H1 (cell line): Measurements from ENCODE around the gene MGST2. TPM values are rescaled to one million over a fixed set of nuclear protein-coding genes. Genes with fewer than 3 reads are reported as not detected.

Experiments
- CTCF ChIA-PET: fragments of 300-600 bp; sonication (Branson Sonifier 250); formaldehyde crosslinking; loops from one replicate; lab custom pipeline; 2021; ENCODE audit not compliant: partially characterized antibody; lab: Charles Lee
- POLR2A ChIA-PET: fragments of 300-600 bp; sonication (Branson Sonifier 250); formaldehyde crosslinking; loops from one replicate; lab custom pipeline; 2021; ENCODE audit warnings: inconsistent platforms; ENCODE audit not compliant: partially characterized antibody; lab: Charles Lee
- DNase-seq, 2 experiments: peaks; one replicate each; pipeline versions ENCODE4 v3.0.0 to v3.0.0-alpha.2; 2010 to 2022; ENCODE audit warnings: low spot score in 2 of 2, low read depth in 1 of 2, mixed read lengths in 1 of 2
- FAIRE-seq: peaks from 2 replicates; lab custom pipeline; 2011; peaks lifted over from hg19 to GRCh38; lab: Jason Lieb, UNC
- H2AFZ ChIP-seq: 2 replicates; pipeline ENCODE4 v1.8.1; 2012; ENCODE audit warnings: low read length, inconsistent platforms
- H2AK5ac ChIP-seq: 2 replicates; pipeline ENCODE4 v1.6.1; 2013; ENCODE audit warnings: low read depth, low read length
- H2BK120ac ChIP-seq: replicated peaks from 2 replicates; pipeline ENCODE3; 2013; ENCODE audit warnings: low read depth, low read length, inconsistent platforms
- H2BK12ac ChIP-seq: 2 replicates; pipeline ENCODE4 v1.6.1; 2013; ENCODE audit warnings: low read depth, low read length
- H2BK15ac ChIP-seq: 2 replicates; pipeline ENCODE4 v1.6.1; 2013; ENCODE audit warnings: low read length
- H2BK20ac ChIP-seq: 2 replicates; pipeline ENCODE4 v1.6.1; 2013; ENCODE audit warnings: low read length
- H2BK5ac ChIP-seq: 2 replicates; pipeline ENCODE4 v1.6.1; 2013; ENCODE audit warnings: low read depth, low read length
- H3K14ac ChIP-seq: 2 replicates; pipeline ENCODE4 v1.6.1; 2013; ENCODE audit warnings: inconsistent platforms; ENCODE audit not compliant: insufficient read length
- H3K18ac ChIP-seq: 2 replicates; pipeline ENCODE4 v1.6.1; 2013; ENCODE audit warnings: low read length; ENCODE audit errors: extremely low read depth
- H3K23ac ChIP-seq: 2 replicates; pipeline ENCODE4 v1.6.1; 2013; ENCODE audit warnings: inconsistent platforms; ENCODE audit not compliant: insufficient read length
- H3K23me2 ChIP-seq: 2 replicates; pipeline ENCODE4 v1.6.1; 2013; ENCODE audit warnings: low read depth, low read length
- H3K27ac ChIP-seq: 2 replicates; pipeline ENCODE4 v1.6.1; 2011; ENCODE audit warnings: low read depth, low read length, inconsistent platforms
- H3K27me3 ChIP-seq, 4 experiments: replicated peaks in 1 of 4; 1 replicate in 1 of 4; 2 replicates in 3 of 4; pipeline versions ENCODE4 v1.6.1 to v1.8.1; 2011 to 2013; ENCODE audit warnings: low read length in 3 of 4, mild to moderate bottlenecking in 3 of 4, inconsistent platforms in 2 of 4, mixed read lengths in 2 of 4, moderate library complexity in 1 of 4; ENCODE audit not compliant: control insufficient read depth in 3 of 4, insufficient read depth in 3 of 4; ENCODE audit errors: extremely low read depth in 1 of 4
- H3K36me3 ChIP-seq, 4 experiments: 2 replicates each; pipeline versions ENCODE4 v1.6.1 to v1.8.1; 2011 to 2013; ENCODE audit warnings: mild to moderate bottlenecking in 4 of 4, low read length in 3 of 4, moderate library complexity in 2 of 4, control low read depth in 1 of 4, inconsistent platforms in 1 of 4; ENCODE audit not compliant: insufficient read depth in 4 of 4, control insufficient read depth in 2 of 4
- H3K4ac ChIP-seq: replicated peaks from 2 replicates; pipeline ENCODE3; 2013; ENCODE audit warnings: low read length, low read depth, mixed read lengths, inconsistent platforms; ENCODE audit not compliant: insufficient read length
- H3K4me1 ChIP-seq, 4 experiments: replicated peaks in 1 of 4; 1 replicate in 1 of 4; 2 replicates in 3 of 4; pipeline versions ENCODE4 v1.6.1 to v1.8.1; 2011 to 2013; ENCODE audit warnings: low read length in 3 of 4, inconsistent platforms in 2 of 4, mixed read lengths in 1 of 4; ENCODE audit not compliant: insufficient read depth in 4 of 4, control insufficient read depth in 3 of 4
- H3K4me2 ChIP-seq, 2 experiments: 2 replicates each; pipeline versions ENCODE4 v1.6.1 to v1.8.1; 2011 to 2013; ENCODE audit warnings: low read depth in 2 of 2, low read length in 2 of 2, control low read depth in 1 of 2, inconsistent platforms in 1 of 2, mild to moderate bottlenecking in 1 of 2; ENCODE audit not compliant: insufficient read depth in 1 of 2
- H3K4me3 ChIP-seq, 4 experiments: fragments of 200-600, 300-600 bp in 1 of 4; sonication (generic), shearing (Covaris generic), sonication (Bioruptor Twin) in 1 of 4; 2 replicates each; pipeline versions ENCODE4 v1.5.1 to v1.8.1; 2011 to 2016; ENCODE audit warnings: low read length in 4 of 4, low read depth in 3 of 4, control low read depth in 2 of 4, inconsistent platforms in 2 of 4, mild to moderate bottlenecking in 2 of 4, mixed read lengths in 1 of 4, moderate library complexity in 1 of 4; ENCODE audit not compliant: insufficient read depth in 2 of 4; ENCODE audit errors: extremely low read depth in 1 of 4
- H3K56ac ChIP-seq: replicated peaks from 2 replicates; pipeline ENCODE3; 2013; ENCODE audit warnings: low read depth, mild to moderate bottlenecking, mixed read lengths, low read length, inconsistent platforms; ENCODE audit not compliant: insufficient read length
- H3K79me1 ChIP-seq: 2 replicates; pipeline ENCODE4 v1.6.1; 2013; ENCODE audit warnings: low read depth, low read length, control low read depth
- H3K79me2 ChIP-seq, 2 experiments: 2 replicates each; pipeline versions ENCODE4 v1.6.1 to v1.8.1; 2012 to 2013; ENCODE audit warnings: low read length in 2 of 2, mild to moderate bottlenecking in 2 of 2, inconsistent platforms in 1 of 2; ENCODE audit not compliant: insufficient read depth in 2 of 2, control insufficient read depth in 1 of 2
- H3K9ac ChIP-seq, 4 experiments: replicated peaks in 1 of 4; 1 replicate in 1 of 4; 2 replicates in 3 of 4; pipeline versions ENCODE4 v1.6.1 to v1.8.1; 2011 to 2013; ENCODE audit warnings: low read depth in 3 of 4, low read length in 3 of 4, control low read depth in 2 of 4, mild to moderate bottlenecking in 2 of 4, moderate library complexity in 2 of 4, inconsistent platforms in 1 of 4; ENCODE audit errors: extremely low read depth in 1 of 4
- H3K9me3 ChIP-seq, 2 experiments: 2 replicates each; pipeline versions ENCODE4 v1.6.1 to v1.8.1; 2012 to 2013; ENCODE audit warnings: mild to moderate bottlenecking in 2 of 2, moderate library complexity in 2 of 2, control low read depth in 1 of 2, inconsistent platforms in 1 of 2, low read depth in 1 of 2, low read length in 1 of 2, mixed read lengths in 1 of 2; ENCODE audit not compliant: insufficient read depth in 2 of 2
- H4K20me1 ChIP-seq, 2 experiments: replicated peaks in 1 of 2; 2 replicates each; pipeline versions ENCODE3 to v1.8.1; 2011 to 2013; ENCODE audit warnings: inconsistent platforms in 2 of 2, low read length in 2 of 2, mild to moderate bottlenecking in 1 of 2; ENCODE audit not compliant: insufficient read depth in 2 of 2, control insufficient read depth in 1 of 2
- H4K5ac ChIP-seq: 2 replicates; pipeline ENCODE4 v1.6.1; 2013; ENCODE audit warnings: low read length, low read depth, mixed read lengths, inconsistent platforms; ENCODE audit not compliant: insufficient read length
- H4K8ac ChIP-seq: 2 replicates; pipeline ENCODE4 v1.8.0; 2013; ENCODE audit warnings: mild to moderate bottlenecking, moderate library complexity, low read length, inconsistent platforms; ENCODE audit not compliant: insufficient read depth; ENCODE audit errors: extremely low read depth
- H4K91ac ChIP-seq: replicated peaks from 2 replicates; pipeline ENCODE3; 2013; ENCODE audit warnings: low read length, mixed read lengths, inconsistent platforms; ENCODE audit not compliant: insufficient read length
- BACH1 ChIP-seq: IDR thresholded peaks from 2 replicates; pipeline ENCODE4 v1.6.1; 2012; ENCODE audit warnings: low read length, improper control_type of control experiment
- KDM4A ChIP-seq: IDR thresholded peaks from one replicate; pipeline ENCODE4 v1.7.1; 2012; ENCODE audit warnings: low read depth, mild to moderate bottlenecking, moderate library complexity, low read length, inconsistent platforms; ENCODE audit not compliant: severe bottlenecking
- SRF ChIP-seq: IDR thresholded peaks from 2 replicates; pipeline ENCODE4 v1.6.1; 2011; ENCODE audit warnings: mild to moderate bottlenecking, low read depth, low read length, moderate library complexity
- WGBS, 2 experiments: shearing (Covaris generic) in 1 of 2; methylation state at CpG; one replicate each; pipeline versions ENCODE4 v1.1.6 to v1.1.7; 2013 to 2015; ENCODE audit warnings: low lambda C conversion rate in 2 of 2, mixed read lengths in 2 of 2, inconsistent platforms in 1 of 2, low coverage in 1 of 2, missing lambda C conversion rate in 1 of 2; ENCODE audit not compliant: insufficient replicate concordance in 2 of 2, insufficient coverage in 1 of 2, insufficient read length in 1 of 2; ENCODE audit errors: extremely low coverage in 1 of 2, missing lambda C conversion rate in 1 of 2; 5-methylcytosine and 5-hydroxymethylcytosine counted together
- polyA plus RNA-seq, 7 experiments: library from polyadenylated mRNA; depleted of rRNA in 3 of 7; stranded (reverse) in 5 of 7; unstranded in 2 of 7; fragments of >200 nt in 5 of 7; fragments of 200-250 nt in 2 of 7; gene quantifications; 1 replicate in 5 of 7; 2 replicates in 1 of 7; 4 replicates in 1 of 7; pipeline versions ENCODE4 v1.2.1 to v1.2.3, GENCODE V29; 2011 to 2013; ENCODE audit warnings: missing spikeins in 2 of 7, mixed read lengths in 2 of 7
- total RNA-seq: library from RNA; stranded (reverse); fragmentation: NEBNext Ultra II Directional; extraction: Animal tissue kit (Norgen Biotek cat#: 25700); gene quantifications from 2 replicates; pipeline ENCODE4 v1.2.1, GENCODE V29; 2021

Gene MGST2
- total and polyA plus RNA-seq, 2 of the 8 experiments (the other 6 are each of a cell fraction or from before 2014, with no cell fraction given): 8.0 to 13.6 TPM

DNA sequence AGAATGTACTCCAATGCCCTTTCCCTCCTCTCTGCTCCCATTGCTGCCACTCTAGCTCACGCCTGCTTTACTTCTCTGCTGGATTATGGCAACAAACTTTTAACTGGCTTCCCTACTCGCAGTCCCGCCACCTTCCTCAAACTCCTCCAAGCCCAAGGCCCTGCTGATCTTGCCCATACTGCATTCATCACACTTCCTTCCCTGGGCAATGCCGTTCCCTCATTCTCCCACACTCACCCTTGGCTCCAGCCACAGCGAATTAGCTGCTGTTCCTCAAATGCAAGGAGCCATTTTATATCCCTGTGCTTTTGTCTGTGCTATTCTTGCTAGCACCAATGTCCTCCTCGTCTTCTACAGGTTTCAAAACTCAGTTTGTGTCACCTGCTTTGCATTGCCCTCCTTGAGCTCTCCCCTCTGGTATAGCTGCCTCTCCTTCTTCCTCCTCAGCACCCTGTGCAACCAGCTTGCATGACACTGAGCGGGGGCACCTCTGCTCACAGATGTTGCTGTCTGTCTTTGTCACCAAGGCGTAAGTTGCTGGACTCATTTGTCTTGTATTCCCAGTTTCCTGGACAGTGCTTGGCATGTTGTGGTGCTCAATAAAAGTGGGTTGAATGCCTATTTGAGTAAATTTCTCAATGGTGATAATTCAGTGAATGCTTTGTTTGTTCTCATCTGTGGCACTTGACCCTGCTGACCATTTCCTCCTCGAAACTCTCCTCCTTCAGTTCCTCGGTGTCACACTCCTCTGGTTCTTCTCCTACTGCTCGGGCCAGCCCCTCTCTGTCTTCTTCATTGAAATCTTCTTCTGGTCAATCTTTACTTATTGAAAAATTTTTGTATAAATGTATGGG is 22.4 kb upstream of the MGST2 start:
- Histone ChIP-seq H3K23me2 (no peaks in the 10 kb centered on the region), H3K27me3 (no peaks in the 10 kb centered on the region; a peak in 1 of 7 replicates), H3K36me3 (no peaks in the 10 kb centered on the region), H3K4me2 (no peak overlapping the region), H2BK5ac (no peak overlapping the region), H3K4ac (no peak overlapping the region), H4K5ac (no peak overlapping the region), H3K79me2 (no peaks in the 10 kb centered on the region), H3K27ac (no peak overlapping the region), H4K91ac (no peak overlapping the region), H3K18ac (no peak overlapping the region), H2BK120ac (no peak overlapping the region), H2AFZ (peak overlapping the region; percentile 71; the same call in 1 of the 2 replicates), H2BK20ac (no peak overlapping the region), H2BK12ac (no peak overlapping the region), H3K79me1 (no peaks in the 10 kb centered on the region), H2BK15ac (no peak overlapping the region), H3K9me3 (peaks cover 6 to 8% of the 10 kb centered on the region in 2 experiments; a peak in 2 of 4 replicates), H3K56ac (no peak overlapping the region), H2AK5ac (no peak overlapping the region), H3K9ac (no peak overlapping the region), H4K20me1 (no peaks in the 10 kb centered on the region), H4K8ac (no peak overlapping the region; the same call in 1 of the 2 replicates), H3K4me1 (no peaks in the 10 kb centered on the region), H3K4me3 (no peak overlapping the region), H3K23ac (no peak overlapping the region), H3K14ac (no peak overlapping the region)
- WGBS, 2 experiments: 74% methylated on average over 11 of the region's 11 CpGs; no CpG with 5 or more reads in 1 of the 2 experiments
- FAIRE-seq (no peak), DNase-seq (no peak)
- TF ChIP-seq KDM4A: no peak
- no peak for TF ChIP-seq BACH1
- TF ChIP-seq SRF: no peak
- POLR2A ChIA-PET: no interaction called here
- CTCF ChIA-PET: interaction anchor here (0.8 to 8.3 kb wide), 8 partner anchors 8 to 613 kb away, joined by 4 to 82 read pairs (median 8); no protein-coding TSS in a partner anchor
